ENCODE data around the gene TPTE. TPM values are rescaled to one million over a fixed set of nuclear protein-coding genes. Genes with fewer than 3 reads are reported as not detected.
"Not testable (repeated sequence)": the region's sequence is repeated elsewhere in the genome, so short reads cannot be mapped to it uniquely, and the experiment has no call there.

The TPTE gene
- under 1 TPM in 1 of 2 donors, not detected in 1; 0.26 TPM for total RNA-seq

DNA sequence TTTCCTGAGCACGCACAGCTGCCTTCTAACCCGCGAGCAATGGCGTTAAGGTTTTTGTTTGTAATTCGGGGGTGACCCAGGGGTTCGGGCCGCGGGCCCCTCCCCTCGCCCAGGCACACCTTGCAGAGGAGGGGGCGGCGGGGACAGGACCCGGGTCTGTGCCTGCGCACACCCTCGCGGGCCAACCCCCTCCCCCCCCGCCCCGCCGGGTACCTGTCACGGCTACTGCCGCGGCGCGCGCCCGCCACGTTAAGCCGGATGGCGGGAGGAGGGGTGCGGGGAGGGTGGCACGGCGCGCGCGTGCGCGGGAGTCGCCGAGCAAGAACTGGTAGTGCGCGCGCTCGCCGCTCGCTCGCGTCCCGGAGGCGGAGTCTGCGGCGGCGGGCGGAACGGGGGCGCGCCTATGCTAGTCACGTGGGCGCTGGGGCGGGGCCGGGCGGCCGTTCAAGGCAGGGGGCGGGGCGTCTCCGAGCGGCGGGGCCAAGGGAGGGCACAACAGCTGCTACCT is at the start of gene TPTE:
TSS of gene TPTE (plus strand) at position 493 of the 508 bp plus-strand sequence. CDS start 17,141 bp downstream, outside the sequence.
- DNase-seq = peak in 1 of 2 donors; percentile 2
- Mint-ChIP-seq H3K36me3 (ENCODE audit: insufficient read depth in 2 of 2) (peaks cover 4 to 14% of the 10 kb centered on the region in 2 donors), H3K27ac (no peak within 1 kb of the TSS), H3K9me3 (peaks cover 14 to 15% of the 10 kb centered on the region in 2 donors), H3K4me1 (ENCODE audit: low read depth) (no peaks in the 10 kb centered on the region), H3K4me3 (no peak within 1 kb of the TSS), H3K27me3 (ENCODE audit: low read depth) (no peaks in the 10 kb centered on the region)
- peak in 1 of 2 donors; percentile 31 for ATAC-seq (replicated peaks in 1 of 2)

GRCh38 chr21:10471999-10472398 is 49.4 kb upstream of the TPTE start:
- not testable (repeated sequence) for H3K4me1 Mint-ChIP-seq (ENCODE audit: low read depth); H3K9me3 Mint-ChIP-seq; ATAC-seq (replicated peaks in 1 of 2); H3K4me3 Mint-ChIP-seq; H3K27me3 Mint-ChIP-seq (ENCODE audit: low read depth); H3K27ac Mint-ChIP-seq; H3K36me3 Mint-ChIP-seq (ENCODE audit: insufficient read depth in 2 of 2); DNase-seq

DNA sequence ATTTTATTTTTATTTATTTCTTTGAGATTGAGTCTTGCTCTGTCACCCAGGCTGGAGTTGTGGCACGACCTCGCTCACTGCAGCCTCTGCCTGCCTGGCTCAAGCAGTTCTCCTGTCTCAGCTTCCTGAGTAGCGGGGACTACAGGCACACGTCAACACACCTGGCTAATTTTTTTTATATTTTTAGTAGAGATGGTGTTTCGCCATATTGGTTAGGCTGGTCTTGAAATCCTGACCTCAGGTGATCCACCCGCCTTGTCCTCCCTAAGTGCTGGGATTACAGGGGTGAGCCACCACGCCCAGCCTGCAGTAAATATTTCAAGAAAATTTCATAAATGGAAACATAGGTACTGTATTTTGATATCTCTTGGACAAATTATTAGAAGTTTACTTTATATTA is 43.6 kb upstream of the TPTE start:
- not testable (repeated sequence) for H3K27ac Mint-ChIP-seq; ATAC-seq (replicated peaks in 1 of 2); H3K4me3 Mint-ChIP-seq; H3K27me3 Mint-ChIP-seq (ENCODE audit: low read depth); H3K4me1 Mint-ChIP-seq (ENCODE audit: low read depth); H3K36me3 Mint-ChIP-seq (ENCODE audit: insufficient read depth in 2 of 2); DNase-seq
- peaks cover 7 to 14% of the 10 kb centered on the region in 2 donors for H3K9me3 Mint-ChIP-seq

DNA sequence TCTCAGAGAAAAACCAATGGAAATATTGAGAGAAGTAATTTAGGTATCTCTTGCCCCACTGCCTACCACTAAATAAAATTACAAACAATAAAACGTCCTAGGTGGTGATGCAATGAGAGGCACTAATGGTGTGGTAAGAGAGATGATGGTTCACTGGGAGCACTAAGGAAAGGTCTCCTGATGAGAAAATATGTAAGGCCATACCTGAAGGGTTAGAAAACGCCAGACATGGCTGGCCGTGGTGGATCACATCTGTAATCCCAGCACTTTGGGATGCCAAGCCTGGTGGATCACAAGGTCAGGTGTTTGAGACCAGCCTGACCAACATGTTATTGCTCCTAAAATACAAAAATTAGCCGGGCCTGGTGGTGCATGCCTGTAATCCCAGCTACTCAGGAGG is 41.5 kb upstream of the TPTE start:
- not testable (repeated sequence) for H3K4me3 Mint-ChIP-seq; H3K36me3 Mint-ChIP-seq (ENCODE audit: insufficient read depth in 2 of 2); H3K27ac Mint-ChIP-seq; DNase-seq; H3K27me3 Mint-ChIP-seq (ENCODE audit: low read depth); ATAC-seq (replicated peaks in 1 of 2); H3K4me1 Mint-ChIP-seq (ENCODE audit: low read depth)
- peaks cover 7 to 14% of the 10 kb centered on the region in 2 donors for H3K9me3 Mint-ChIP-seq

DNA sequence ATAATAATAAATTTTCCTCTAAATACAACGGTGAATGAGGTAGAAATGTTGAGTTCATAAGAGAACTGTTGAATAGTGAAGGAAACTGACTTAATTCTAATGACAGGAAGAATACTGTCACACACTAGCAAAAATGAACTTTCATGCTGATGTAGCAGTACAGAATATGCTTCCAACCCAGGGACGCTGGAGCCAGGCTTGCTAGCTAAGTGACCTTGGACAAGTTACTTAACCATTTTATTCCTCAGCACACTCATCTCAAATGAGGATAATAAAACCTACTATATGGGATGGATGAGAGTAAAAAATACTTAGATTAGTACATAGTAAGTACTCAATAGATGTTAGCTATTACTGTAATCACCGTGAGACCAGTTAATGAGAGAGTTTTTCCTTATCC is 36.5 kb upstream of the TPTE start:
- not testable (repeated sequence) for H3K27me3 Mint-ChIP-seq (ENCODE audit: low read depth); H3K4me3 Mint-ChIP-seq; H3K9me3 Mint-ChIP-seq; H3K36me3 Mint-ChIP-seq (ENCODE audit: insufficient read depth in 2 of 2); H3K4me1 Mint-ChIP-seq (ENCODE audit: low read depth); DNase-seq; ATAC-seq (replicated peaks in 1 of 2); H3K27ac Mint-ChIP-seq

- H3K27ac Mint-ChIP-seq; H3K4me1 Mint-ChIP-seq (ENCODE audit: low read depth); ATAC-seq (replicated peaks in 1 of 2); H3K4me3 Mint-ChIP-seq; H3K36me3 Mint-ChIP-seq (ENCODE audit: insufficient read depth in 2 of 2); H3K27me3 Mint-ChIP-seq (ENCODE audit: low read depth); DNase-seq; H3K9me3 Mint-ChIP-seq: not testable (repeated sequence)
These were observed 30.9 kb upstream of the TPTE start for GRCh38 chr21:10490453-10490852.

- Mint-ChIP-seq H3K27ac (no peak overlapping the region), H3K36me3 (ENCODE audit: insufficient read depth in 2 of 2) (peaks cover 1 to 3% of the 10 kb centered on the region in 2 donors)
These were observed 10.3 kb upstream of the TPTE start for GRCh38 chr21:10511116-10511515.

DNA sequence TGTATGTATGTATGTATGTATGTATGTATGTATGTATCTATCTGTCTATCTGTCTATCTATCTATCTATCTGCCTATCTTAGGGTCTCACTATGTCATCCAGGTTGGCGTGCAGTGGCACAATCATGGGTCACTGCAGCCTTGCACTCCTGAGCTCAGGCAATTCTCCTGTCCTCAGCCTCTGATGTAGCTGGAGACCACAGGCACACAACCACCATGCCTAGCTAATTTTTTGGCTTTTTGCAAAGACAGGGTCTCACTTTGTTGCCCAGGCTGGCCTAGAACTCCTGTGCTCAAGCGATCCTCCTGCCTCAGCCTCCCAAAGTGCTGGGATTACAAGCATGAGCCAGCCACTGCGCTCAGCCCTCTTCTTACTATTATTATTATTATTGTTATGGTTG is 4.5 kb upstream of the TPTE start:
- not testable (repeated sequence) for ATAC-seq (replicated peaks in 1 of 2); H3K4me1 Mint-ChIP-seq (ENCODE audit: low read depth); H3K27ac Mint-ChIP-seq; DNase-seq; H3K27me3 Mint-ChIP-seq (ENCODE audit: low read depth); H3K4me3 Mint-ChIP-seq
- H3K9me3 Mint-ChIP-seq = peaks cover 15 to 19% of the 10 kb centered on the region in 2 donors
- H3K36me3 Mint-ChIP-seq (ENCODE audit: insufficient read depth in 2 of 2) = peaks cover 4 to 12% of the 10 kb centered on the region in 2 donors

More at GRCh38 chr21:10511116-10511515, 10.3 kb upstream of the TPTE start:
- Mint-ChIP-seq H3K4me1 (ENCODE audit: low read depth) (no peaks in the 10 kb centered on the region), H3K27me3 (ENCODE audit: low read depth) (no peaks in the 10 kb centered on the region), H3K9me3 (peaks cover 9 to 11% of the 10 kb centered on the region in 2 donors), H3K4me3 (no peak overlapping the region)
- DNase-seq = no peak
- ATAC-seq (replicated peaks in 1 of 2) = no peak

DNA sequence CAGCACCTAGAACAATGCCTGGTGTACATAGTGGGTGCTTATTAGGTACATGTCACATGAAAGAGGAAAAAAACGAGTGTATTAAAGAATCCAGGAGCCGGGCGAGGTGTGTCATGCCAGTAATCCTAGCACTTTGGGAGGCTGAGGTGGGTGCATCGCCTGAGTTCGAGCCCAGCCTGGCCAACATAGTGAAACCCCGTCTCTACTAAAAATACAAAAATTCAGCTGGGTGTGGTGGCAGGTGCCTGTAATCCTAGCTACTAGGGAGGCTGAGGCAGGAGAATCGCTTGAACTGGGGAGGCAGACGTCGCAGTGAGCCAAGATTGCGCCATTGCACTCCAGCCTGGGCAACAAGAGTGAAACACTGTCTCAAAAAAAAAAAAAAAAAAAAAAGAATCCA is 3.5 kb upstream of the TPTE start:
- peaks cover 4 to 11% of the 10 kb centered on the region in 2 donors for H3K36me3 Mint-ChIP-seq (ENCODE audit: insufficient read depth in 2 of 2)
- not testable (repeated sequence) for DNase-seq

DNA sequence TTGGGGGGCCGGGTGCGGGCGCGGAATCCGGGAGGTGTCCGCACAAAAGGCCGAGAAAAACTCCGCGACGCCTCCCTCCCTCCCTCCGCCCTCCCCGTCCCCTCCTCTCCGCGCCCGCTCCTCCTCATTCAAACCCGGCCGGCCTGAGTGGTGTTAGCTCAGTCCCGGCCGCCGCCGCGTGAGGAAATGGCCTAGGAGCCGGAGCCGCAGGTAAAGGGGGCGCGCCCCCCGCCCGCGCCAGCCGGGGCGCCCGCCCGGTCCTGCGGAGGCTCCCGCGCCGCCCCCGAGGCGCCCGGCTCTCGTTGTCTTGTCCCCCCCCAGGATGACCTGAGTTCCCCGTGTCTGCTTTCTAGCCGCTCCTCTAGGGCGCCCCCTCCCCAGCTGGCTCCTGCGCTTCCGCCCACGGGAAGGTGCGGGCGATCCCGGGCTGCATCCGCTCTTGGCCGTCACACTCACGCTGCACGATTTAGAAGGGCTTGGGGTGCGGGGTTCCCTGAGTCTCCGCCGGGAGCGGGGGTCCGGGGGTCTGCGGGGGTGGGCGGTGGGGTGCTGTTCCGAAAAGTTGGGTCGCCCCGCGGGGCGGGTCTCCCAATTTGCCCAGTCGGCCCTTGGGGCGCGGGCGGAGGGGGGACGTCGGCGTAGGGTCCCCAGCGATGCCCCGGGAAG is 585 bp downstream of the TPTE start:
- not testable (repeated sequence) for H3K27ac Mint-ChIP-seq; H3K4me1 Mint-ChIP-seq (ENCODE audit: low read depth); H3K4me3 Mint-ChIP-seq; DNase-seq; H3K27me3 Mint-ChIP-seq (ENCODE audit: low read depth)
- Mint-ChIP-seq H3K9me3 (peaks cover 13% of the 10 kb centered on the region in 2 donors), H3K36me3 (ENCODE audit: insufficient read depth in 2 of 2) (peaks cover 4 to 14% of the 10 kb centered on the region in 2 donors)
- ATAC-seq (replicated peaks in 1 of 2) = peak; percentile 59 to 62

More for the DNA sequence above, 3.5 kb upstream of the TPTE start:
- not testable (repeated sequence) for H3K4me1 Mint-ChIP-seq (ENCODE audit: low read depth); ATAC-seq (replicated peaks in 1 of 2); H3K27ac Mint-ChIP-seq; H3K4me3 Mint-ChIP-seq; H3K27me3 Mint-ChIP-seq (ENCODE audit: low read depth)
- peaks cover 19 to 21% of the 10 kb centered on the region in 2 donors for H3K9me3 Mint-ChIP-seq

DNA sequence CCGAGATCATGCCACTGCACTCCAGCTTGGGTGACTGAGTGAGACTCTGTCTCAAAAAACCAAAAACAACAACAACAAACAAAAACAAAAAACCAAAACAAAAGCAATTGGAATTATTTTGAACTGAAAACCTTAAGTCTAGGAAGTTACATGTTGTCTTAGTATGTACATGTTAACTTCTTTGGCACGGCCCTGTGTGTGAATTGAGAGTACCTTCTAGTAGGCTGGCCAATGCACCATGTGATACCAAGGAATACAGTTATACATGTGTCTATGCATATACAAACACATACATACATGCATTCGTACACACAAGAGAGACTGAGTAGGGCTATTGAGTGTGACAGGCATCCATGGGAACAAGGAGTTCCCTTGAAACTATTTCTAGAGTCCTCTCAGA is 18.6 kb downstream of the TPTE start:
- Mint-ChIP-seq H3K36me3 (ENCODE audit: insufficient read depth in 2 of 2) (peaks cover 2 to 3% of the 10 kb centered on the region in 2 donors), H3K4me3 (no peak overlapping the region), H3K9me3 (peaks cover 2 to 3% of the 10 kb centered on the region in 2 donors), H3K27ac (no peak overlapping the region), H3K27me3 (ENCODE audit: low read depth) (no peaks in the 10 kb centered on the region), H3K4me1 (ENCODE audit: low read depth) (no peaks in the 10 kb centered on the region)
- DNase-seq = no peak
- ATAC-seq (replicated peaks in 1 of 2) = no peak

DNA sequence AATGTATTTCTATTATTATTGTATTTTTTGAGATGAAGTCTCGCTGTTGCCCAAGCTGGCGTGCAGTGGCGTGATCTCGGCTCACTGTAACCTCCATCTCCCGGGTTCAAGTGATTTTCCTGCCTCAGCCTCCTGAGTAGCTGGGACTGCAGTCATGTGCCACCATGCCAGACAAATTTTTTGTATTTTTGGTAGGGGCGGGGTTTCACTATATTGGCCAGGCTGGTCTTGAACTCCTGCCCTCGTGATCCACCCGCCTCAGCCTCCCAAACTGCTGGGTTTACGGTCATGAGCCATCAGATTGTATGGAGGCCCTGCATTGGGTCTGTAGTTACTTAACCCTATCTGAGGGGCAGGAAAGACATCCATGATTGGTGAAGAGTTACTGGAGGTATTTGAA is 23.0 kb downstream of the TPTE start:
- not testable (repeated sequence) for DNase-seq; H3K4me3 Mint-ChIP-seq; H3K27me3 Mint-ChIP-seq (ENCODE audit: low read depth); H3K4me1 Mint-ChIP-seq (ENCODE audit: low read depth); ATAC-seq (replicated peaks in 1 of 2); H3K36me3 Mint-ChIP-seq (ENCODE audit: insufficient read depth in 2 of 2); H3K27ac Mint-ChIP-seq
- H3K9me3 Mint-ChIP-seq = peaks cover 15 to 18% of the 10 kb centered on the region in 2 donors

GRCh38 chr21:10547868-10548267 is 26.5 kb downstream of the TPTE start:
- not testable (repeated sequence) for H3K4me1 Mint-ChIP-seq (ENCODE audit: low read depth); H3K36me3 Mint-ChIP-seq (ENCODE audit: insufficient read depth in 2 of 2); H3K27ac Mint-ChIP-seq; DNase-seq; H3K4me3 Mint-ChIP-seq; ATAC-seq (replicated peaks in 1 of 2); H3K27me3 Mint-ChIP-seq (ENCODE audit: low read depth)
- H3K9me3 Mint-ChIP-seq = peaks cover 27 to 29% of the 10 kb centered on the region in 2 donors
